T follicular helper cell (primary cell): ENCODE results near the gene NAPSA.
"Not testable (repeated sequence)": the region's sequence is repeated elsewhere in the genome, so short reads cannot be mapped to it uniquely, and the experiment has no call there.

Source experiments
- DNase-seq: peaks from one replicate; pipeline ENCODE4 v3.0.0-alpha.2; 2020; ENCODE audit warnings: low read depth

The NAPSA gene

DNA sequence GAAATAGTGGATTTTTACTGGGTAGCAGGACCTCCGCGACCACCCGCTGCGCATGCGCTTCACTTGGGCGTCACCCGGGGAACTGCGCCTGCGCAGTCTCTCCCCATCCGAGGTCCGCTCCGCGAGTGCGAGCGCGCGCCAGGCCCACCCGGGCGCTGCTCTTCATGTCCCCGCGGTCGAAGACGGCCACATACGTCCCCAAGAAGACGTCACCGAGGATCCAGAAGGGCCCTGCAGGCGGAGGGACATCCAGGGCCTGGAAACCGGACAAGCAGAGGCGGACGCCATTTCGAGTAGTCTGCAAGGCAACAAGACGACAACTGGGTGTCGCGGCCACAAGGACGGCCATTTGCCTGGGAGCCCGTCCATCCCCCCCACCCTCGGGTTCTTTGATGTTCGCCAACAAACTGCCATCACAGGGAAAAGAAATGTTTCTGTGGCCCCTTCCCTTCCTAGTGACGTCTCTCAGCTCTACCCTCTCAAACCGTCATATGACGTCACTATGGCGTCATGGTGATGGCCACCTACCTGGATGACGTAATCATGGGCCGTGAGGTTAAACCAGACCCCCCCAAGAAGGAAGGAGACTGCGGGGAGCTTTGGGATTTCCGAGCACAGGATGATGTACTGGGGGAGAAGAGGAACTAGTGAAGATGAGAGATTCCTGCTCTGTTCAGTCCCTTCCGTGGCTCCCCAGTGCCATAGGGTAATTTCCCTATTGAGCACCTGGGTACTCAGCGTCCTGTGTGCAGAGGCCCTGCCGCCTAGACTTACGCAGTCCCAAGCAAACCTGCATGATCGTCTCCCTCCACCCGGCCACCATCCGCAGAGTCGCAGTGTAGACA, 6.7 kb downstream of the NAPSA start:
- DNase-seq, result peak; percentile 70

DNA sequence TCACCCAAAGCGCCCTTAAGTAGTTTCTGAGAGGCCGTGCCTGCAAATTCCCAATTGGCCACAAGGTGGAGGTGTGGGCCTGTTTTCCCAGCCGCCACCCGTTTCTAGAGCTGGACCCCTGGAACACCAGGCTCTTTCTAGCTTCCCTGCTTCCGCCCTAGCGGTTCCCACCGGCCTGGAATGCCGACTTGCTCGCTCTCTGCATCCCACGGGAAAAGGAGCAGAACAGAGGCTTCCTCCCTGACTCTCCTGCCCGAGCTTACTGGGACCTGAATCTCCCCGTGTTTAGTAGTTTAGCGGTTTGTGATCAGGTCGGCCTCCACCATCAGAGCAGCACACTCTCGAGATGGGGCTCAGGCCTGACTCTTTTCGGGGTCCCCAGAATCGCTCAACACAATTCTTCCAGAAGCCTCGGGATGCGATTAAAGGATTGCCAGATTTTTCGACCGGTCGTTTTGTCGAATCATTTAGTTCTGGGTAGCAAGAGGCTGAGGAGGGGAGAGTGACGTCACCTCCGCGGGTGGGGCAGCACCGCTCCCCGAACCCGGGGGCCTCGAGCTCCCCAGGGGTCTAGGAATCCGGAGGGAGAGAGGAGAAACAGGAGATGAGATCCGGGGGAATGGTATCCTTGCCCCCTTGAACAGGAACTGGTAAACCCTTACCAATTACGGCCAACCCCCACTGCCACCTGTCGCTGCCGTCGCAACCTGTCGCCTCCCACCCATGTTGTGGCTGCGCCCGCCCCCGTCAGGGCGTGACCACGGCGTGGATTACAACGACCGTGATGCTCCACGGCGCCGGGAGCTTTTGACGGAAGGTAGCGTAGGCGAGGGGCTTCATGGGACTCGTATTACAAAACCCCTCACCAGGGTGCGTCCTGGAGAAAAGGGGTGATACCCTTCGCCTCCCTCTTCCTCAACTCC, 8.0 kb downstream of the NAPSA start:
- peak; percentile 83 for DNase-seq

DNA sequence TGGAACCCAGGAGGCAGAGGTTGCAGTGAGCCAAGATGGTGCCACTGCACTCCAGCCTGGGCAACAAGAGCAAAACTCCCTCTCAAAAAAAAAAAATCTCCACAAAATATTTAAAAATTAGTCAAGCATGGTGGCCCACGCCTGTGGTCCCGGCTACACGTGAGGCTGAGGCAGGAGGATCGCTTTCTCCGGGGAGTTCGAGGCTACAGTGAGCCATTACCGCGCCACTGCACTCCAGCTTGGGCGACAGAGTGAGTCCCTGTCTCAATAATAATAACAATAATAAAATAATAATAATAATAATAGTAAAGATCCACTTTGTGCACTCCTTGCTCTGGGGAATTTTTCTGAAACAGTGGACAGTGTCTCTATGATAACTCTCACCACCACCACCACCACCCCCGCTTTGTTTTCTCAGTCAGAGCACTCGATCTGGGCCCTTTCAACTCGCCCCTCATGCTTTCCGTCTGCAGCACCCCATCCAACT, 8.7 kb downstream of the NAPSA start:
- DNase-seq, result no peak

DNA sequence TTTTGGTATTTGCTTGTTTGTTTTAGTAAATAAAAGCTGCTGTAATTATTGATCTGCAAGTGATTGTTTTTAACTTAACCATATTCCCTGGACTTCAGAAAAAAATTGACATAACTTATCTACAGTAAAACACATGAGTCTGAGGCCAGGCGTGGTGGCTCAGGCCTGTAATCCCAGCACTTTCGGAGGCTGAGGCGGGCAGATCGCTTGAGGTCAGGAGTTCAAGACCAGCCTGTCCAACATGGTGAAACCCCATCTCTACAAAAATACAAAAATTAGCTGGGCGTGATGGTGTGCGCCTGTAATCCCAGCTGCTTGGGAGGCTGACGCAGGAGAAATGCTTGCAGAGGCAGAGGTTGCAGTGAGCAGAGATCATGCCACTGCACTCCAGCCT, 12.0 kb downstream of the NAPSA start:
- DNase-seq, result not testable (repeated sequence)

DNA sequence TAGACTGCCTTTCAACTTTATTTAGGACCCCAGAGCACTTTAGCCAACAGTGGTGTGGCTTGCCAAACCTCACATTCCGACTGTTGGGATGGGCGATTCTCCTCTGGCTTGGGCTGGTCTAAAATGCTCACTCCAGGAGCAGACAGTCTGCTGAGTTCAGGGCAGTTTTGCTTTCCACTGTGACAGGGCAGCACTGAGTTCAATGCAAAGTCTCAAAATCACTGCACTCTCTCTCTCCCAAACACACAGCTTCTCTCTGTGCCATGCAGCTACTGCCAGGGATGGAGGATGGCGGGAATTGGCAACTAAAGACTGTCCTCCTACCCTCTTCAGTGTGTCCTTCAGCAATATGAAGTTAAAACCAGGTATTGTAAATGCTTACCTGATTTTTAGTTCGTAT, 13.2 kb downstream of the NAPSA start:
- DNase-seq, result no peak

DNA sequence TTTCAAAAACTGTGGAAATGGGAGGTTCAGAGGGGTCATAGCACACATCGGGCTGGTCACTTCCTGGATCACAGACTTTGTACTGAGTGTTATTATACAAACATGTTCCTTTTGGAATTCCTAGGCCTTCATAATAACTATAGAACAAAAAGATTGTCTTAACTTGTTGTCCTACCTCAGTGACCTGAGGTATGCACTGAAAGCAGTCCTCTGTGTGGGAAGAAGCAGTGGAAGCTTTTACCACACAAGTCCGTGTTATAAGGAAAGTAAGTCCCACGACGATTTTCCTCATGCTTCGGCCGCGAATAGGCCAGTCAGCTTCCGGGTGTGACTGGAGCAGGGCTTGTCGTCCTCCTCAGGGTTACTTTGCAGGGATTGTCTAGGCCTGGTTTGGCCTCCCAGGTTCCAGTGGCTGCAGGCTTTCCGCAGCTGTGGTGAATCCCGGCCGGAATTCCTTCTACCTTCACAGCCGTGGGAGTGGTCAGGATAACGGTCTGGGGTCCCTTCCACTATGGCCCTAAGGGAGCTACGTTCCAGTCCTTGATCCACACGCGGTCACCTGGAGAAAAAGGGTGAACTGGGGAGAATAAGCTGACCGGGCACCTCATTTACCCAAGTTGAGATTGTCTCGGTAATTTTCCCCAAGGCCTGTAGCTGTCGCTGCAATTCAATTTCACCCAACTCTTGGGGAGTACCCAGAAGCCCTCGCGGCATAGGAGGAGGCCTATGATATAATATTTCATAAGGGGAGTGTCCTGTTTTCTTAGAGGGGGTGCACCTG, 16.0 kb downstream of the NAPSA start:
- DNase-seq, result no peak

DNA sequence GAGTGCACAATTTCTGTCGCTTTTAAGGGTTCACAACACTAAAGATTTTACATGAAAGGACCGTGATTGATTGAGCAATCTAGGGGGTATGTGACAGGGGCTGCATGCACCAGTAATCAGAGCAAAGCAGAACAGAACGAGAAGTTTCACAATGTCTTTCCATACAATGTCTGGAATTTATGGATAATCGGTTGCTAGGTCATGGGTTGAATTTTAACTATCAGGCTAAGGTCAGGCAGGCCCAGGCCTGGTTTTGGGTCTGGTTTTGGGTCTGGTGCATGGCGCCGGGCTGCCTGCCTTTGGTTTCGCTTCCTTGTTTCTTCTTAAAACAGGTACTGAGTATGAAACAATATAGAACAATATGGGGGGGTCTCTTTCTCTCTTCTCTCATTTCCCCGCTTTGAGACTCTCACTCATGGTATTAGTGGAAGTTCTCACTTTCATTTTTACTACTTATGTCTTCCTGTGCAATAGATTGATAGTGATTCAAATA, 18.3 kb downstream of the NAPSA start:
- DNase-seq, result not testable (repeated sequence)

DNA sequence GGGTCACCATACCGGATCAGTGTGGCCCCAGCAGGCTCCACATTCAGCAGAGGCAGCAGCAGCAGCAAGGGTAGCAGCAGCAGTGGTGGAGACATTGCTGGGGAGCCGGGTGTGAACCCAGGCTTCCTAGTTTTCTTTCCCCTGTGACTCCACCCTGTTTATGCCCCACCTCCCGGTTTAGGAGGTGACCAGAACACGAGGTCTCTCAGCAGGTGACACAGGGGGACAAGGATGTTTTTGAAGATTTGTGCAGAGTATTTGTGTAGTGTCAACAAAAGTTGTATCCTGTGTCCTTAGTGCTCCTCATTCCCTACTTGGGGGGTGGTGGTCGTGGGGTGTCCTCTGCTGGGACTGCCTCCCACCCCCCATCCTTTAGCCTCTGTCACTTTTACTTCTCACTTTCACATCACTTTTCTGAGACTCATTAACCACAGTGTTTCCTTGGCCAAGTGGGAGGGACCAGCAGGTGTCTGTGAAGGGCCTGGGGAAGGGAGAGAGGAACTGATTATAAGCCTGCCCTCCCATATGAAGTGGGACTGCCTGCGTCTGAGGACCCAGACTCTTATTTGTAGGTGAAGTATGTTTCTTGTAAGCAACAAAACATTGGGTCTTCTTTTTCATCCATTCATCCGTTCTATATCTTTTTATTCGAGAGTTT, 20.6 kb downstream of the NAPSA start:
- DNase-seq, result no peak

DNA sequence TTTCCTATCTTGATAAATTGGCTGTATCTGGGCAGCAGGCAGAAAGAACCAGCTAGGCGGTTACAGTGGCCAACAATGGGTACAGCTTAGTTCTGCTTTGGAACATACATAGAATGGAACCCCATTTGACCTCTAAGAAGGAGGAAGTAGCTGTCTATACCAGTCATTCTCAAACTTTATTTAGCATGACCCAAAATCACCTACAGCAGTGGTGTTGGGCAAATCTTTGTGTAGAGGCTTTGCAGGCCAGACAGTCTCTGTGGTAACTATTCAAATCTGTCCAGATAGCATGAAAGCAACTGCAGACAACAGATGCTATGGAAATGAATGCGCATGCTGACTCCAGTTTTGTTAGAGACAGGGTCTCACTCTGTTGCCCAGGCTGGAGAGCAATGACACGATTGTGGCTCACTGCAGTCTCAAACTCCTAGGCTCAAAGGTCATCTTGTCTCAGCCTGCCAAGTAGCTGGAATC, 24.3 kb downstream of the NAPSA start:
- DNase-seq, result no peak

DNA sequence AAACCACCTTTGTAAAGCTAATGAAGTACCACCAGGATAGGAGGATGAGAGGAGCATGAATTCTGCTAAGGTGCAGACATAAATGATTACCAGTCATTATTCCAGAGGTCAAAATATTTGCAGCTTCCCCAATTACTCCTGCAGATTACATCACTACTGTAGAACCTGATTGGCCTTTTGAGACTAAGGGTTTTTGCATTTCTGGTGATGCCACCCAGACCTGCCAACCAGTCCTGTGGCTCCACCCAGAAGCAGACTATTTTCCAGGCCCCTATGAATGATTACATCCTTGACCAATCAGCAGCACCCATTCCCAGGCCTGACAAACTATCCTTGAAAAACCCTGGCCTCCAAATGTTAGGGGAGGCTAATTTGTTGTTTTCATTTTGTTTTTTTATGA, 25.1 kb downstream of the NAPSA start:
- DNase-seq, result no peak

DNA sequence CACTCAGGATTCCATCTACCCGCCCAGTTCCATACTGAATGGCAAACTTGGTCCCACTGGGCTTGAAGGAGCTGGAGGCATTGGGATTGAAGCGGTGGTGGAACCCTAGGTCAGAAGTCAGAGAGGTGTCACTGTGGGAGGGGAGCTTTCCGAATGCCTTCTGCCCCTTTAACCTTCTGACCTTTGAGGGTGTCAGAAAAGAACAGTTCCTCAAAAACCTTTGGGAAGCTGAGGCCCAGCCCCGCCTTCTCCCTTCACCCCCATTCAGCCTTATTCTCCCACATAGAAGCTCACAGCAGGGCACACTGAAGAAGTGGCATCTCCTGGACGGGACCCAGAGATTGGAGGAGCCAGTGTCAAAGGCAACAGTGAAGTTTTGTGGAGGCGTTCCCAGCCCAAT, 28.4 kb downstream of the NAPSA start:
- DNase-seq, result not testable (repeated sequence)

DNA sequence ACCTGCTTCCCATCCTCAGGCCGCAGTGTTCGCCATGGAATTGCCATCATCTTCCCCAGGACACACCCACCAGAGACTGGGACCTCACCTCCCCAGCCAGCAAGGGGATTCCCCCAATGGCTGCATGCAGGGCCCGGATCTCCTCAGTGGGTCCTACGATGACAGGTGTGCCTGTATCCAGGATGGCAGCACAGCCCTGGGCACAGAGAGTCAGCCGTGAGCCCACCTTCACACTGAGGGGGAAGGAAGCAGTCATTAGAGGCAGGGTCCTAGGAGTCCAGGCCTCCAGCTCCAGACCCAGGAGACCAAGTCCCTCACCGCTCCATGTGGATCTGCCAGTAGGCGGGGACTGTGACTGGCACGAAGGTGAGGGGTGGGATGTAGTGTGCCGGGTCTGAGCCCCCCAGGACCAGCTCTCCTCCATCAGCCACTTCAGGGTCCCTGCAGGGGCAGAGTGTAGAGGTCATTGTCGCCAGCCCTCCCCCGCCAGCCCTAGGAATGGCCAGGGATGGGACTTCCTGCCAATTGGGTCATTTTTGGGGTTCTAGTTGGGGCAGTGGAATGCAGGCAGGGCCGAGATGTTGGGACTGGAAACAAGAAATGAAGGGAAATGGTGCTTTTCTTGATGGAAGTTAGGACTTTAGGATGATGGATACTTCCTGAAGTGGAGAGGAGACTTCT, 30.6 kb downstream of the NAPSA start:
- DNase-seq, result no peak

DNA sequence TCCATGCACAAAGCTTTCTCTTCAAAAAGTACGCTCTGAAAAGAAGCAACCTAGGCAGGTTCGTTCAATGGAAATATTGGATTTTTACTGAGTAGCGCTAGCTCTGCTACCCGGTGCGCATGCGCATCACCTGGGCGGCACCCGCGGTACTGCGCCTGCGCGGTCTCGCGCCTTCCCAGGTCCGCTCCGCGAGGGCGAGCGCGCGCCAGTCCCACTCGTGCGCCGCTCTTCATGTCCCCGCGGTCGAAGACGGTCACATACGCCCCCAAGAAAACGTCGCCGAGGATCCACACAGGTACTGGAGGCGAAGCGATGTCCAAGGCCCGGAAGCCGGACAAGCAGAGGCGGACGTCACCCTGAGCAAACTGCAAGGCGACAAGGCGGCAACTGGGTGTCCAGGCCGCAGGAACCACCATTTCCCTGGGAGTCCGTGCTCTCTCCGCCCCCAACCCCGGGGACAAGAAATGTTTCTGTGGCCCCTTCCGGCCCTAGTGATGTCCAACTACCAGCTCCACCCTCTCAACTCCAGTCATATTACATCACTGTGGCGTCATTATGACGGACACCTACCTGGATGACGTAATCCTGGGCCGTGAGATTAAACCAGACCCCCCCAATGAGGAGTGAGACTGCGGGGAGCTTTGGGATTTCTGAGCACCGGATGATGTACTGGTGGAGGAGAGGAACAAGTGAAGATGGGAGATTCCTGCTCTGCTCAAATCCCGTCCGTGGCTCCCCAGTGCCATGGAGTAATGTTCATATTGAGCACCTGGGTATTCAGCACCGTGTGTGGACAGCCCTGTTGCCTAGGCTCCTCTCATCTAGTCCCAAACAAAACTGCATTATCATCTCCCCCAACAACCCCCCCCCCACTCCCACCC, 31.5 kb downstream of the NAPSA start:
- peak; percentile 71 for DNase-seq

DNA sequence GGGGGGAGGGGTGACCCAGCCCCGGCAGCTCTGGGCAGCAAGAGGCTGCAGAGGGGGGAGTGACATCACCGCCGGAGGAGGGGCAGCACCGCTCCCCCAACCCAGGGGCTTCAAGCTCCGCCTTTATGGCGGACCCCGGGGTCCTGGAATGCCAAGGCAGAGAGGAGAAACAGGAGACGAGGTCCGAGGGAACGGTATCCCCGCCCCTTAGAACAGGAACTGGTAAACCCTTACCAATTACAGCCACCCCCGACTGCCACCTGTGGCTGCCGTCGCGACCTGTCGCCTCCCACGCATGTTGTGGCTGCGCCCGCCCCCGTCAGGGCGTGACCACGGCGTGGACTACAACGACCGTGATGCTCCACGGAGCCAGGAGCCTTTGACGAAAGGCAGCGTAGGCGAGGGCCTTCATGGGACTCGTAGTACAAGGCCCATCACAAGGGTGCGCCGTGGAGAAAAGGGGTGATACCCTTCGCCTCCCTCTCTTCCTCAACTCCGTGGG, 32.2 kb downstream of the NAPSA start:
- DNase-seq, result peak; percentile 89

DNA sequence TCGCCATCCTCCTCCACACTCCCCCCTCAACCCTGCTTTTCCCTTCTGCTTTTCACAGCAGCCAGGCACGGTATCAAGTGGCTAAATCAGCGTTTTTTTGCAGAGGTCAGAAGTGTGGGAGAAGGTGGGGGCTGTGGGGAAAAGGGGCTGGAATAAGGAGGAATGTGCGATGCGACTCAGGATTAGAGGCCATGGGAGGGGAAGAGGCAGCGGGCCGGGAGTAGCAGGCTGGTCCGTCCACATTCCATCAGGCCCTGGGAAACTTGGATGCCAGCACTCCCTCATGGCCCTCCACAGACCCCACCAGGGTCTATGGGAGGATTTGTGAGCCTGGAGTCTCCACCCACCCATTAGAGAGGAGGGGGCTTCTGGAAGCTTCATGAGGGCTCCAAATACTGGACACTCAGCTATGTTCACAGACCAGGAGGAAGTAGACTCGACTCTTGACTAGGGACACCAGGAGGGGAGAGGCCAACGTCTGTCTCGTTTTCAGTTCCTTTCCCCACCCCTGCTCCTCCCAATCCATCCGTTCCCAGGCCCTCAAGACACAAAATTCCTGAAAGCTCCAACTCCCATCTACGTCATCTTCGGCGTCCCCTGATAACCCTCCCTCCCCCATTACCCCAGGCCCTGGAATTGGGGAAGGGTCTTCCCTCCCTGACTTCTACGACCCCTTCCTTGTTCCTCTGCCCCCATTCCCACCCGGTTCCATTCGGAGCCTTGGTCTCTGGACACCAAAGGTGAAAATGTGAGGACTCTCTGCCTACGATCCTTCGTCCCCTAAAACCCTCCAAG, 33.0 kb downstream of the NAPSA start:
- no peak for DNase-seq

DNA sequence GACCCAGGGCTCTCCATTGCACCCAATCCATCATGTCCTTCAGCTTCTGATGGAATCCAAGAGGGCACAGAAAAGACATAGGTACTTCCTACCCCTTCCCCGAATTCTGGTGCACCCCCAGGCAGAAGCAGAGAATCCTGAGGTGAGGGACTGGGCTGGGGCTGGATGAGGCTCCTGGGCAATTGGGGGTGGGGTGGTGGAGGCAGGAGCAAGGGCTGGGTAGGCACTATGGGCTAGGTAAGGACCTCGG, 33.5 kb downstream of the NAPSA start:
- no peak for DNase-seq

DNA sequence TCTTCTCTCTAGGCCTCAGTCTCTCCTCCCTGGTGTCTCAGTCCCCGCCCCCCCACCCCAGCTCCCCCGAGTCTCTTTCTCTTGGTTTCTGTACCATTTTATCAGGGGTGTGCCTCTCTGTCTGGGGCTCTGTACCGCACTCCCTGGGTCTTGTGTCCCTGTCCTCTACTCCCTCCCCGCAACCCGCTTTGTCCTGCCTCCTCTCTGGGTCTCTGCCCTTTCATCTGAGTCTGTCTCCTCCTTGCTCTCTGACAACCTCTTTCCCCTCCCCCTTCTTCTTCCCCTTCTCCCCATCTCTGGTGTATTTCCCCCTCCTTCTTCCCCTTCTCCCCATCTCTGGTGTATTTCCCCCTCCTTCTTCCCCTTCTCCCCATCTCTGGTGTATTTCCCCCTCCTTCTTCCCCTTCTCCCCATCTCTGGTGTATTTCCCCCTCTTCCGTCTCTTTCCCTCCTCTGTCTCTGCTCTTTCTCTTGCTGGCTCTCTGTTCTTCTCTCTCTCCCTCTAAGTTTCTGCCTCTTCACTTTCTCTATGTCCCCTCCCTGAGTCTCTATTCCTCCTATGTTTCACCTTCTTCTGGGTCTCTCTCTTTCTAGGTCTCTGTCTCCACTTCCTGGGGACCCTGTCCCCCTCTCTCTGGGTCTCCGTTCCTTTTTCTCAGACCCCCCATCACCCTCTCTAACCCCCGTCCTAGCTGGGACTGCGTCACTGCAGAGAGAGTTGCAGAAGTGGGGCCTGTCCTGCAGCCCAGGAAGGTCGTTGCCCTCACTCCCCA, 34.0 kb downstream of the NAPSA start:
- DNase-seq, result no peak
